IMR-90 (cell line): ENCODE data around the gene HMX1. TPM values are rescaled to one million over a fixed set of nuclear protein-coding genes. Genes with fewer than 3 reads are reported as not detected.

ENCODE experiments used
- ATAC-seq: fragments of 200-7000 bp; cut with Tn5 transposase; 2 replicates; pipeline ENCODE4 v1.9.1; 2020; ENCODE audit warnings: low read depth, mild to moderate bottlenecking, moderate library complexity
- BruUV-seq: library from RNA; stranded (reverse); fragments of 400-500 nt; replicated peaks from 2 replicates; lab custom pipeline; 2021; lab: Mats Ljungman, UMichigan
- CTCF ChIA-PET: fragments of 300-600 bp; formaldehyde crosslinking; extraction: SDS; loops from one replicate; lab custom pipeline; 2021; ENCODE audit warnings: antibody characterized with exemption; lab: Yijun Ruan, JAX
- POLR2A ChIA-PET: fragments of 300-600 bp; sonication (Branson Sonifier 250); formaldehyde crosslinking; loops from one replicate; lab custom pipeline; 2022; ENCODE audit warnings: antibody characterized with exemption; ENCODE audit not compliant: unreplicated experiment; lab: Charles Lee
- DNase-seq: peaks from one replicate; pipeline ENCODE4 v3.0.0; 2013
- H2AFZ ChIP-seq: replicated peaks from 2 replicates; pipeline ENCODE3; 2013; ENCODE audit warnings: low read length, mild to moderate bottlenecking; ENCODE audit not compliant: poor library complexity
- H2AK5ac ChIP-seq: 2 replicates; pipeline ENCODE4 v1.6.1; 2013; ENCODE audit warnings: low read depth, low read length, inconsistent platforms
- H2AK9ac ChIP-seq: replicated peaks from 2 replicates; pipeline ENCODE3; 2013; ENCODE audit warnings: mild to moderate bottlenecking, low read depth, low read length, moderate library complexity; ENCODE audit not compliant: poor library complexity
- H2BK120ac ChIP-seq: 2 replicates; pipeline ENCODE4 v1.6.1; 2013; ENCODE audit warnings: low read depth, low read length, inconsistent platforms
- H2BK15ac ChIP-seq: 3 replicates; pipeline ENCODE4 v1.6.1; 2013; ENCODE audit warnings: low read depth, low read length, inconsistent platforms
- H2BK20ac ChIP-seq: 2 replicates; pipeline ENCODE4 v1.6.1; 2013; ENCODE audit warnings: low read depth, mild to moderate bottlenecking, inconsistent platforms, low read length, moderate library complexity
- H2BK5ac ChIP-seq: 2 replicates; pipeline ENCODE4 v1.6.1; 2013; ENCODE audit warnings: mild to moderate bottlenecking, low read depth, low read length, inconsistent platforms; ENCODE audit not compliant: poor library complexity, severe bottlenecking
- H3K14ac ChIP-seq: replicated peaks from 2 replicates; pipeline ENCODE4 v1.6.1; 2013; ENCODE audit warnings: low read depth, low read length, inconsistent platforms
- H3K18ac ChIP-seq: 2 replicates; pipeline ENCODE4 v1.6.1; 2013; ENCODE audit warnings: low read depth, low read length, control low read depth
- H3K23ac ChIP-seq: 2 replicates; pipeline ENCODE4 v1.6.1; 2013; ENCODE audit warnings: low read depth, low read length, inconsistent platforms
- H3K27ac ChIP-seq: 2 replicates; pipeline ENCODE4 v1.5.1; 2013; ENCODE audit warnings: mild to moderate bottlenecking, control low read depth, low read length; ENCODE audit not compliant: insufficient read depth
- H3K27me3 ChIP-seq: 2 replicates; pipeline ENCODE4 v1.6.1; 2013; ENCODE audit warnings: low read length; ENCODE audit not compliant: control insufficient read depth, insufficient read depth
- H3K36me3 ChIP-seq: 2 replicates; pipeline ENCODE4 v1.6.1; 2013; ENCODE audit warnings: low read length, mixed read lengths; ENCODE audit not compliant: control insufficient read depth, insufficient read depth
- H3K4ac ChIP-seq: 2 replicates; pipeline ENCODE4 v1.6.1; 2013; ENCODE audit warnings: low read depth, low read length, inconsistent platforms
- H3K4me1 ChIP-seq: 2 replicates; pipeline ENCODE4 v1.6.1; 2013; ENCODE audit warnings: low read length, mixed read lengths; ENCODE audit not compliant: control insufficient read depth, insufficient read depth
- H3K4me2 ChIP-seq: 2 replicates; pipeline ENCODE4 v1.6.1; 2013; ENCODE audit warnings: low read depth, mild to moderate bottlenecking, control low read depth, low read length, moderate library complexity
- H3K4me3 ChIP-seq: 2 replicates; pipeline ENCODE4 v1.5.1; 2013; ENCODE audit warnings: low read depth, mild to moderate bottlenecking, control low read depth, low read length, moderate library complexity; ENCODE audit not compliant: insufficient read depth
- H3K56ac ChIP-seq: 2 replicates; pipeline ENCODE4 v1.6.1; 2013; ENCODE audit warnings: low read length, inconsistent platforms; ENCODE audit not compliant: insufficient read depth; ENCODE audit errors: extremely low read depth
- H3K79me1 ChIP-seq, 2 experiments: 2 replicates each; pipeline ENCODE4 v1.6.1; 2013; ENCODE audit warnings: low read length in 2 of 2, inconsistent platforms in 1 of 2, low read depth in 1 of 2
- H3K9ac ChIP-seq: 2 replicates; pipeline ENCODE4 v1.6.1; 2013; ENCODE audit warnings: low read depth, low read length, control low read depth
- H3K9me1 ChIP-seq: 2 replicates; pipeline ENCODE4 v1.6.1; 2013; ENCODE audit warnings: low read length, inconsistent platforms; ENCODE audit not compliant: insufficient read depth
- H3K9me3 ChIP-seq: 2 replicates; pipeline ENCODE4 v1.6.1; 2013; ENCODE audit warnings: low read length; ENCODE audit not compliant: control insufficient read depth, insufficient read depth
- H4K20me1 ChIP-seq: 2 replicates; pipeline ENCODE4 v1.6.1; 2013; ENCODE audit warnings: low read length, inconsistent platforms; ENCODE audit not compliant: insufficient read depth
- H4K5ac ChIP-seq: 2 replicates; pipeline ENCODE4 v1.6.1; 2013; ENCODE audit warnings: mild to moderate bottlenecking, low read depth, low read length, control low read depth
- H4K8ac ChIP-seq, 2 experiments: 2 replicates each; pipeline ENCODE4 v1.6.1; 2013; ENCODE audit warnings: low read depth in 2 of 2, low read length in 2 of 2, control low read depth in 1 of 2, inconsistent platforms in 1 of 2
- H4K91ac ChIP-seq: 2 replicates; pipeline ENCODE4 v1.6.1; 2013; ENCODE audit warnings: low read depth, low read length, inconsistent platforms; ENCODE audit not compliant: insufficient read depth
- BHLHE40 ChIP-seq: fragments of 150-350 bp; IDR thresholded peaks from 2 replicates; pipeline ENCODE4 v1.6.1; 2016; ENCODE audit warnings: mild to moderate bottlenecking, low read depth, low read length
- CEBPB ChIP-seq: IDR thresholded peaks from 2 replicates; pipeline ENCODE4 v1.6.1; 2012; ENCODE audit warnings: low read depth, low read length, improper control_type of control experiment
- CHD1 ChIP-seq: IDR thresholded peaks from 2 replicates; pipeline ENCODE4 v1.6.1; 2012; ENCODE audit warnings: low read depth, low read length, improper control_type of control experiment
- FOS ChIP-seq: fragments of 150-350 bp; IDR thresholded peaks from 2 replicates; pipeline ENCODE4 v1.6.1; 2016; ENCODE audit warnings: low read depth, low read length
- MAFK ChIP-seq: IDR thresholded peaks from 2 replicates; pipeline ENCODE4 v1.6.1; 2012; ENCODE audit warnings: low read depth, low read length, improper control_type of control experiment
- MAZ ChIP-seq: IDR thresholded peaks from 2 replicates; pipeline ENCODE4 v1.6.1; 2012; ENCODE audit warnings: low read depth, mild to moderate bottlenecking, low read length, improper control_type of control experiment, moderate library complexity, borderline replicate concordance
- NFE2L2 ChIP-seq: fragments of 150-350 bp; IDR thresholded peaks from 2 replicates; pipeline ENCODE4 v1.6.1; 2016; ENCODE audit warnings: low read depth, mild to moderate bottlenecking, low read length
- POLR2A ChIP-seq: IDR thresholded peaks from 2 replicates; pipeline ENCODE4 v1.6.1; 2012; ENCODE audit warnings: mild to moderate bottlenecking, low read depth, low read length
- RCOR1 ChIP-seq: IDR thresholded peaks from 2 replicates; pipeline ENCODE4 v1.6.1; 2012; ENCODE audit warnings: mild to moderate bottlenecking, low read length, improper control_type of control experiment; ENCODE audit not compliant: insufficient replicate concordance
- RFX5 ChIP-seq: IDR thresholded peaks from 2 replicates; pipeline ENCODE4 v1.8.0; 2012; ENCODE audit warnings: low read depth, mild to moderate bottlenecking, low read length, moderate library complexity
- WGBS, 2 experiments: methylation state at CpG; one replicate each; pipeline versions ENCODE4 v1.1.5 to v1.1.7; 2013; ENCODE audit warnings: missing lambda C conversion rate in 2 of 2; ENCODE audit not compliant: insufficient read length in 1 of 2; ENCODE audit errors: extremely low coverage in 2 of 2; 5-methylcytosine and 5-hydroxymethylcytosine counted together
- dilution Hi-C: fragments of 300-500 bp; cut with HindIII; formaldehyde crosslinking; loops from one replicate; pipeline ENCODE4 v1.14.3; 2018; ENCODE audit warnings: low sequenced_read_pairs; ENCODE audit not compliant: unreplicated experiment
- in situ Hi-C: fragments of 300-500 bp; cut with MboI; formaldehyde crosslinking; loops from 3 replicates; pipeline ENCODE4 v1.14.3; 2019; ENCODE audit warnings: low sequenced_read_pairs, inconsistent platforms, mixed read lengths
- intact Hi-C: fragments of 100-400 bp; cut with micrococcal nuclease; formaldehyde crosslinking; loops from 2 replicates; pipeline ENCODE4 v1.10.0; 2022
- polyA plus RNA-seq, 3 experiments: library from polyadenylated mRNA; depleted of rRNA; stranded (reverse); fragments of >200 nt; gene quantifications; 2 replicates each; pipeline ENCODE4 v1.2.3, GENCODE V29; 2012; ENCODE audit warnings: low replicate concordance in 1 of 3
- total RNA-seq: library from RNA; depleted of rRNA; stranded (reverse); fragments of >200 nt; gene quantifications from 2 replicates; pipeline ENCODE4 v1.2.3, GENCODE V29; 2012
- TF ChIP-seq, protein P1 (sequence below): conservative IDR thresholded peaks from 2 replicates; pipeline ENCODE4 v1.5.1; 2012; ENCODE audit warnings: mild to moderate bottlenecking, low read depth, low read length, improper control_type of control experiment
- TF ChIP-seq, protein P2 (sequence below): fragments of 150-350 bp; IDR thresholded peaks from 2 replicates; pipeline ENCODE4 v1.6.1; 2017; ENCODE audit warnings: mild to moderate bottlenecking, antibody characterized with exemption, low read length, low read depth
- TF ChIP-seq, protein P3 (sequence below): fragments of 150-350 bp; IDR thresholded peaks from 2 replicates; pipeline ENCODE4 v1.6.1; 2016; ENCODE audit warnings: low read depth, mild to moderate bottlenecking, low read length, moderate library complexity, borderline replicate concordance

HMX1 gene
- total and polyA plus RNA-seq, 2 of the 4 experiments (the other 2 are of a cell fraction) = not detected

DNA sequence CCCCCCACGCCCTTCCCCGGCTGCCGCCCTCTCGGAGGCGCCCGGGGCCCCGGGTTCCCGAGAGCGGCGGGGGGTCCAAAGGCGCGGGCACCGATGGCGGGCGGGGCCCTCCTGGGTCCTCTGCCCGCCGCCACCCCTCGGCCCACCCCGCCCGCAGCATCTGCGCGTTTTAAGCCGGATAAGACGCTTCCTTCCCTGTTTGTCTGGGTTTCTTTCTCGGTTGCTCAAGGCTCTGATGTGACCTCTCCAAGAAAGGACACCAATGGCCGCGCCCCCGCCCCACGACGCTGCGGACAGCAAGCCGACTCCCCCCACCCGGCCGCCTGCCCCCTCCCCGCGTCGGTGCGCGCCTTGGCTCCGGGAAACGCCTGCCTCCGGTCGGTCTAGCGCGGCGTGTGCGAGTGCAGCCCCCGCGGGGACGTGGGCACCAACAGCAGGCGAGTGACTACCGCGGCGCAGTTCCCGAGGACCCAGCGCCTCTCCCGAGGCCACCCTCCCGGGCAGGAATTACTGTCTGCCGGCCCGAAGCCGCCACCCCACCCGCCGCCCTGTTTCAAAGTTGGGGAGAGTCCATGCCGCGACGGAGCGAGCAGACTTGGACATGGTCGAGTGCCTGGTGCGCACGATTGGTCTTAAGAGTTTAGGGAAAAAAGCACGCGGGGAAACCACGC lies 21.1 kb upstream of the HMX1 start:
- Histone ChIP-seq H2AK9ac (no peak overlapping the region), H3K9me1 (no peaks in the 10 kb centered on the region), H3K27me3 (peaks cover 45% of the 10 kb centered on the region), H3K36me3 (no peaks in the 10 kb centered on the region), H3K9ac (no peak overlapping the region), H3K4ac (no peak overlapping the region), H3K56ac (no peak overlapping the region), H2AFZ (no peak overlapping the region), H3K4me3 (no peak overlapping the region), H3K14ac (no peak overlapping the region), H4K20me1 (no peaks in the 10 kb centered on the region), H2BK15ac (no peak overlapping the region), H4K8ac (no peak overlapping the region), H3K79me1 (no peaks in the 10 kb centered on the region), H2BK120ac (no peak overlapping the region), H2BK5ac (no peak overlapping the region), H3K18ac (no peak overlapping the region), H2BK20ac (no peak overlapping the region), H3K4me2 (no peak overlapping the region), H3K27ac (no peak overlapping the region), H2AK5ac (no peak overlapping the region), H3K4me1 (no peaks in the 10 kb centered on the region), H4K91ac (no peak overlapping the region), H3K9me3 (no peaks in the 10 kb centered on the region), H3K23ac (no peak overlapping the region), H4K5ac (no peak overlapping the region)
- POLR2A ChIA-PET = no interaction called here
- intact Hi-C loops = no loop called here
- no TSS peak for BruUV-seq
- ATAC-seq (no peak), DNase-seq (no peak)
- in situ Hi-C loops = no loop called here
- dilution Hi-C loops = no loop called here
- 4% methylated on average over 26 of the region's 73 CpGs; no CpG with 5 or more reads in 1 of the 2 experiments for WGBS, 2 experiments
- TF ChIP-seq FOS = no peak
- TF ChIP-seq MAFK = no peak
- TF ChIP-seq, protein P1, sequence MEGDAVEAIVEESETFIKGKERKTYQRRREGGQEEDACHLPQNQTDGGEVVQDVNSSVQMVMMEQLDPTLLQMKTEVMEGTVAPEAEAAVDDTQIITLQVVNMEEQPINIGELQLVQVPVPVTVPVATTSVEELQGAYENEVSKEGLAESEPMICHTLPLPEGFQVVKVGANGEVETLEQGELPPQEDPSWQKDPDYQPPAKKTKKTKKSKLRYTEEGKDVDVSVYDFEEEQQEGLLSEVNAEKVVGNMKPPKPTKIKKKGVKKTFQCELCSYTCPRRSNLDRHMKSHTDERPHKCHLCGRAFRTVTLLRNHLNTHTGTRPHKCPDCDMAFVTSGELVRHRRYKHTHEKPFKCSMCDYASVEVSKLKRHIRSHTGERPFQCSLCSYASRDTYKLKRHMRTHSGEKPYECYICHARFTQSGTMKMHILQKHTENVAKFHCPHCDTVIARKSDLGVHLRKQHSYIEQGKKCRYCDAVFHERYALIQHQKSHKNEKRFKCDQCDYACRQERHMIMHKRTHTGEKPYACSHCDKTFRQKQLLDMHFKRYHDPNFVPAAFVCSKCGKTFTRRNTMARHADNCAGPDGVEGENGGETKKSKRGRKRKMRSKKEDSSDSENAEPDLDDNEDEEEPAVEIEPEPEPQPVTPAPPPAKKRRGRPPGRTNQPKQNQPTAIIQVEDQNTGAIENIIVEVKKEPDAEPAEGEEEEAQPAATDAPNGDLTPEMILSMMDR = no peak
- TF ChIP-seq, protein P2, sequence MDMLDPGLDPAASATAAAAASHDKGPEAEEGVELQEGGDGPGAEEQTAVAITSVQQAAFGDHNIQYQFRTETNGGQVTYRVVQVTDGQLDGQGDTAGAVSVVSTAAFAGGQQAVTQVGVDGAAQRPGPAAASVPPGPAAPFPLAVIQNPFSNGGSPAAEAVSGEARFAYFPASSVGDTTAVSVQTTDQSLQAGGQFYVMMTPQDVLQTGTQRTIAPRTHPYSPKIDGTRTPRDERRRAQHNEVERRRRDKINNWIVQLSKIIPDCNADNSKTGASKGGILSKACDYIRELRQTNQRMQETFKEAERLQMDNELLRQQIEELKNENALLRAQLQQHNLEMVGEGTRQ = no peak
- no peak for TF ChIP-seq POLR2A
- no peak for TF ChIP-seq MAZ
- no peak for TF ChIP-seq BHLHE40
- TF ChIP-seq CEBPB = no peak
- no peak for TF ChIP-seq CHD1
- TF ChIP-seq NFE2L2 = no peak
- TF ChIP-seq, protein P3, sequence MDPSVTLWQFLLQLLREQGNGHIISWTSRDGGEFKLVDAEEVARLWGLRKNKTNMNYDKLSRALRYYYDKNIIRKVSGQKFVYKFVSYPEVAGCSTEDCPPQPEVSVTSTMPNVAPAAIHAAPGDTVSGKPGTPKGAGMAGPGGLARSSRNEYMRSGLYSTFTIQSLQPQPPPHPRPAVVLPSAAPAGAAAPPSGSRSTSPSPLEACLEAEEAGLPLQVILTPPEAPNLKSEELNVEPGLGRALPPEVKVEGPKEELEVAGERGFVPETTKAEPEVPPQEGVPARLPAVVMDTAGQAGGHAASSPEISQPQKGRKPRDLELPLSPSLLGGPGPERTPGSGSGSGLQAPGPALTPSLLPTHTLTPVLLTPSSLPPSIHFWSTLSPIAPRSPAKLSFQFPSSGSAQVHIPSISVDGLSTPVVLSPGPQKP = no peak
- no peak for TF ChIP-seq RCOR1
- TF ChIP-seq RFX5 = no peak
- CTCF ChIA-PET = no interaction called here
